Measurements from ENCODE around the gene STARD7. TPM values are rescaled to one million over a fixed set of nuclear protein-coding genes. Genes with fewer than 3 reads are reported as not detected.

The STARD7 gene
- total and polyA plus RNA-seq, 10 of the 15 experiments (the other 5 are each of a cell fraction or from before 2014, with no cell fraction given): 85.4 to 237 (median 153) TPM

GRCh38 chr2:96138179-96139145, 70.2 kb downstream of the STARD7 start, which contains the start of gene ASTL:
ASTL (minus strand) TSS chr2:96138502; CDS start chr2:96138436, 66 bp downstream.
- intact Hi-C loops (cut with micrococcal nuclease; ENCODE audit: unreplicated experiment): loop anchor here (1.0 to 2.0 kb wide), 2 partner anchors 36 to 126 kb away; partner anchors contain the start of gene TMEM127
- ATAC-seq (peak; percentile 37), DNase-seq (ENCODE audit: low read depth, low spot score) (no peak), FAIRE-seq (no peak)
- WGBS (ENCODE audit: insufficient coverage, insufficient replicate concordance, low lambda C conversion rate, missing lambda C conversion rate): 3% methylated on average over 10 of the region's 17 CpGs
- Histone ChIP-seq H3K9me3 (replicated peaks; ENCODE audit: control insufficient read depth, insufficient read depth, low read length) (no peaks in the 10 kb centered on the region), H3K4me3 (no peak within 1 kb of the TSS), H3K4me2 (ENCODE audit: control insufficient read depth, insufficient read depth) (no peak within 1 kb of the TSS; the same call in 1 of the 2 replicates), H3K27ac (ENCODE audit: control insufficient read depth, insufficient read depth) (no peak within 1 kb of the TSS), H3K4me1 (ENCODE audit: control insufficient read depth, insufficient read depth, low read length) (peaks cover 13% of the 10 kb centered on the region), H3K79me2 (ENCODE audit: control insufficient read depth, insufficient read depth, low read length) (peaks cover 9% of the 10 kb centered on the region), H4K20me1 (ENCODE audit: control insufficient read depth, insufficient read depth) (no peaks in the 10 kb centered on the region), H2AFZ (ENCODE audit: control insufficient read depth, low read depth, low read length) (no peak within 1 kb of the TSS), H3K9ac (ENCODE audit: control insufficient read depth, insufficient read depth, low read length) (no peak within 1 kb of the TSS), H3K36me3 (ENCODE audit: control insufficient read depth in 2 of 2, insufficient read depth in 2 of 2, low read length in 1 of 2) (peaks cover under 1 to 3% of the 10 kb centered on the region in 2 experiments; a peak in 2 of 4 replicates), H3K27me3 (replicated peaks in 1 of 2; ENCODE audit: control insufficient read depth in 2 of 2, insufficient read depth in 2 of 2, low read length in 1 of 2) (no peaks in the 10 kb centered on the region; a peak in 1 of 4 replicates)
- in situ Hi-C loops (cut with MboI): no loop called here
- POLR2A ChIA-PET: interaction anchor here (0.7 to 3.9 kb wide), 8 partner anchors 9 to 64 kb away, joined by 3 to 31 read pairs (median 6); no protein-coding TSS in a partner anchor
- SMC1A ChIA-PET (ENCODE audit: uncharacterized antibody, unreplicated experiment): interaction anchor here (0.8 to 14.4 kb wide), 24 partner anchors 9 to 371 kb away, joined by 3 to 338 read pairs (median 5); no protein-coding TSS in a partner anchor
- RAD21 ChIA-PET (ENCODE audit: unreplicated experiment): interaction anchor here (0.6 to 18.1 kb wide), 20 partner anchors 8 to 191 kb away, joined by 3 to 463 read pairs (median 7); partner anchors contain the start of gene CIAO1
- no TSS peak for BruUV-seq (replicated peaks)
- CTCF ChIA-PET: interaction anchor here (0.5 to 14.4 kb wide), 37 partner anchors 8 to 372 kb away, joined by 3 to 535 read pairs (median 6); partner anchors contain the start of genes ADRA2B, ITPRIPL1 and STARD7
- TF ChIP-seq MTA2 (IDR thresholded peaks at IDR 0.05; ENCODE audit: low read depth) (no peak), KDM1A (IDR thresholded peaks at IDR 0.05; ENCODE audit: borderline replicate concordance) (no peak), IRF4 (IDR thresholded peaks at IDR 0.05; ENCODE audit: low read depth, low read length) (no peak), CTCF (IDR thresholded peaks at IDR 0.05 in 2 of 3, conservative IDR thresholded peaks at IDR 0.05 in 1 of 3; ENCODE audit: control insufficient read depth in 2 of 3, extremely low read depth in 1 of 3, insufficient read depth in 1 of 3, low read depth in 3 of 3, low read length in 3 of 3) (peak; percentile 67 to 92 (median 71)), GABPA (IDR thresholded peaks at IDR 0.05; ENCODE audit: low read depth) (no peak), HCFC1 (IDR thresholded peaks at IDR 0.05; ENCODE audit: low read length) (no peak), REST (IDR thresholded peaks at IDR 0.05; ENCODE audit: low read depth, low read length) (no peak), NFYA (IDR thresholded peaks at IDR 0.05; ENCODE audit: borderline replicate concordance, low read depth, low read length) (no peak), BCL3 (IDR thresholded peaks at IDR 0.05; ENCODE audit: borderline replicate concordance, insufficient read depth, low read depth, low read length, poor library complexity, severe bottlenecking) (no peak)

Measured in GM12878 (cell line).